Spleen (tissue), 7 donors: ENCODE measurements around the gene PCARE.

Source experiments
- POLR2AphosphoS5 ChIP-seq, 3 donors: sonication (generic); formaldehyde crosslinking; IDR thresholded peaks; one replicate each; pipeline ENCODE4 v1.5.1; 2017; ENCODE audit warnings: antibody characterized with exemption in 3 of 3
- TF ChIP-seq, protein P1 (sequence below), 11 experiments: fragments of 200-600 bp in 7 of 11; fragments of 450-650 bp in 4 of 11; sonication (generic) in 4 of 11; IDR thresholded peaks in 8 of 11; conservative IDR thresholded peaks in 3 of 11; 1 replicate in 7 of 11; 2 replicates in 4 of 11; pipeline versions ENCODE4 v1.4.0 to v1.8.0; 2016 to 2021; ENCODE audit warnings: antibody characterized with exemption in 11 of 11, inconsistent platforms in 4 of 11, mild to moderate bottlenecking in 1 of 11
- donor health status: DM: no; HTN: no; CAD: no; lungs with moderate emphysema.
- donor health status: DM: no; HTN: no; CAD: no.
- donor health status: DM: no; HTN: no; CAD: no.

- TF ChIP-seq, protein P1, sequence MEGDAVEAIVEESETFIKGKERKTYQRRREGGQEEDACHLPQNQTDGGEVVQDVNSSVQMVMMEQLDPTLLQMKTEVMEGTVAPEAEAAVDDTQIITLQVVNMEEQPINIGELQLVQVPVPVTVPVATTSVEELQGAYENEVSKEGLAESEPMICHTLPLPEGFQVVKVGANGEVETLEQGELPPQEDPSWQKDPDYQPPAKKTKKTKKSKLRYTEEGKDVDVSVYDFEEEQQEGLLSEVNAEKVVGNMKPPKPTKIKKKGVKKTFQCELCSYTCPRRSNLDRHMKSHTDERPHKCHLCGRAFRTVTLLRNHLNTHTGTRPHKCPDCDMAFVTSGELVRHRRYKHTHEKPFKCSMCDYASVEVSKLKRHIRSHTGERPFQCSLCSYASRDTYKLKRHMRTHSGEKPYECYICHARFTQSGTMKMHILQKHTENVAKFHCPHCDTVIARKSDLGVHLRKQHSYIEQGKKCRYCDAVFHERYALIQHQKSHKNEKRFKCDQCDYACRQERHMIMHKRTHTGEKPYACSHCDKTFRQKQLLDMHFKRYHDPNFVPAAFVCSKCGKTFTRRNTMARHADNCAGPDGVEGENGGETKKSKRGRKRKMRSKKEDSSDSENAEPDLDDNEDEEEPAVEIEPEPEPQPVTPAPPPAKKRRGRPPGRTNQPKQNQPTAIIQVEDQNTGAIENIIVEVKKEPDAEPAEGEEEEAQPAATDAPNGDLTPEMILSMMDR (IDR thresholded peaks at IDR 0.05 in 8 of 11, conservative IDR thresholded peaks at IDR 0.05 in 3 of 11), result no peak
- no peak for TF ChIP-seq POLR2AphosphoS5 (IDR thresholded peaks at IDR 0.05)
Measured at GRCh38 chr2:29074411-29074810, at the start of gene PCARE.
